ENCODE results near the gene CADPS2.
A peak's percentile ranks its signal among the peaks of the same experiment; 100 is the strongest.

CADPS2 gene

GRCh38 chr7:122306320-122307227 lies 579.7 kb downstream of the CADPS2 start:
- no peak overlapping the region for H4K8ac ChIP-seq (ENCODE audit: low read depth, low read length)
- peaks cover 1 to 26% of the 10 kb centered on the region in 2 donors for H3K4me1 ChIP-seq (ENCODE audit: control insufficient read depth in 2 of 2, insufficient read depth in 1 of 2, low read depth in 1 of 2, low read length in 2 of 2)
- peaks cover 0 to 4% of the 10 kb centered on the region in 2 donors for H3K9me3 ChIP-seq (replicated peaks in 1 of 2; ENCODE audit: control insufficient read depth in 2 of 2, insufficient read depth in 1 of 2, low read depth in 1 of 2, low read length in 2 of 2)
- H3K4me2 ChIP-seq (ENCODE audit: insufficient read depth, low read length, poor library complexity, severe bottlenecking) = peak overlapping the region; percentile 95
- H2AK5ac ChIP-seq (ENCODE audit: low read depth, low read length) = peak overlapping the region; percentile 96
- peak overlapping the region; percentile 98 for H3K14ac ChIP-seq (ENCODE audit: low read length)
- H2BK5ac ChIP-seq (ENCODE audit: low read length) = peak overlapping the region; percentile 99
- peak overlapping the region; percentile 76 for H2BK15ac ChIP-seq (ENCODE audit: low read length)
- H3K27me3 ChIP-seq (ENCODE audit: control insufficient read depth in 3 of 3, insufficient read depth in 3 of 3, low read depth in 1 of 3, low read length in 3 of 3) = peaks cover 0 to 100% (median 0%) of the 10 kb centered on the region in 3 experiments
- DNase-seq (ENCODE audit: low spot score) = peak; percentile 79
- no peak overlapping the region for H3K4ac ChIP-seq (ENCODE audit: low read length)
- H2BK12ac ChIP-seq (ENCODE audit: low read length) = peak overlapping the region; percentile 69
- peak overlapping the region; percentile 97 for H3K18ac ChIP-seq (ENCODE audit: low read length)
- peak overlapping the region; percentile 98 for H3K9ac ChIP-seq (ENCODE audit: low read depth, low read length, poor library complexity)
- H2AFZ ChIP-seq (ENCODE audit: low read length) = peak overlapping the region; percentile 86
- H2BK120ac ChIP-seq (ENCODE audit: low read depth, low read length) = peak overlapping the region; percentile 78
- H4K91ac ChIP-seq (ENCODE audit: low read depth, low read length, poor library complexity) = peak overlapping the region; percentile 16
- peak overlapping the region; percentile 90 for H3K23ac ChIP-seq (ENCODE audit: low read depth, low read length, poor library complexity)
- H3K4me3 ChIP-seq (ENCODE audit: low read length in 2 of 2) = peak overlapping the region; percentile 8 to 94
- H3K27ac ChIP-seq (replicated peaks; ENCODE audit: low read length) = peak overlapping the region; percentile 87
- no CpG with 5 or more reads among the region's 37 CpGs for WGBS, 2 donors (ENCODE audit: extremely low coverage in 2 of 2, insufficient read length in 2 of 2, insufficient replicate concordance in 1 of 2)
- peaks cover 0 to 10% of the 10 kb centered on the region in 2 donors for H3K36me3 ChIP-seq (replicated peaks in 1 of 2; ENCODE audit: control insufficient read depth in 2 of 2, insufficient read depth in 2 of 2, low read length in 2 of 2)
- peaks cover 3% of the 10 kb centered on the region for H3K79me1 ChIP-seq (ENCODE audit: low read depth, low read length)

- Histone ChIP-seq H2AK5ac (ENCODE audit: low read depth, low read length) (peak overlapping the region; percentile 96), H3K4me2 (ENCODE audit: insufficient read depth, low read length, poor library complexity, severe bottlenecking) (peak overlapping the region; percentile 95), H3K36me3 (replicated peaks in 1 of 2; ENCODE audit: control insufficient read depth in 2 of 2, insufficient read depth in 2 of 2, low read length in 2 of 2) (peaks cover 0 to 12% of the 10 kb centered on the region in 2 donors), H3K23ac (ENCODE audit: low read depth, low read length, poor library complexity) (peak overlapping the region; percentile 90), H3K9me3 (replicated peaks in 1 of 2; ENCODE audit: control insufficient read depth in 2 of 2, insufficient read depth in 1 of 2, low read depth in 1 of 2, low read length in 2 of 2) (peaks cover 0 to 9% of the 10 kb centered on the region in 2 donors), H3K18ac (ENCODE audit: low read length) (peak overlapping the region; percentile 97), H3K27me3 (ENCODE audit: control insufficient read depth in 3 of 3, insufficient read depth in 3 of 3, low read depth in 1 of 3, low read length in 3 of 3) (peaks cover 0 to 100% (median 0%) of the 10 kb centered on the region in 3 experiments), H3K9ac (ENCODE audit: low read depth, low read length, poor library complexity) (peak overlapping the region; percentile 98), H3K4me1 (ENCODE audit: control insufficient read depth in 2 of 2, insufficient read depth in 1 of 2, low read depth in 1 of 2, low read length in 2 of 2) (peaks cover 0 to 26% of the 10 kb centered on the region in 2 donors), H2BK120ac (ENCODE audit: low read depth, low read length) (peak overlapping the region; percentile 78), H3K27ac (replicated peaks; ENCODE audit: low read length) (peak overlapping the region; percentile 87), H2AFZ (ENCODE audit: low read length) (peak overlapping the region; percentile 86), H2BK15ac (ENCODE audit: low read length) (peak overlapping the region; percentile 76), H2BK12ac (ENCODE audit: low read length) (peak overlapping the region; percentile 69), H4K8ac (ENCODE audit: low read depth, low read length) (no peak overlapping the region), H3K14ac (ENCODE audit: low read length) (peak overlapping the region; percentile 98), H3K4ac (ENCODE audit: low read length) (peak overlapping the region; percentile 87), H2BK5ac (ENCODE audit: low read length) (peak overlapping the region; percentile 99), H3K4me3 (ENCODE audit: low read length in 2 of 2) (peak overlapping the region; percentile 8 to 94), H3K79me1 (ENCODE audit: low read depth, low read length) (peaks cover 3% of the 10 kb centered on the region), H4K91ac (ENCODE audit: low read depth, low read length, poor library complexity) (no peak overlapping the region)
- no CpG with 5 or more reads among the region's 65 CpGs for WGBS, 2 donors (ENCODE audit: extremely low coverage in 2 of 2, insufficient read length in 2 of 2, insufficient replicate concordance in 1 of 2)
- DNase-seq (ENCODE audit: low spot score) = no peak
Observed at GRCh38 chr7:122305475-122306319, 580.6 kb downstream of the CADPS2 start.

- Histone ChIP-seq H3K9me3 (replicated peaks in 1 of 2; ENCODE audit: control insufficient read depth in 2 of 2, insufficient read depth in 1 of 2, low read depth in 1 of 2, low read length in 2 of 2) (peaks cover 0 to 9% of the 10 kb centered on the region in 2 donors), H3K9ac (ENCODE audit: low read depth, low read length, poor library complexity) (no peak overlapping the region), H3K4me2 (ENCODE audit: insufficient read depth, low read length, poor library complexity, severe bottlenecking) (peak overlapping the region; percentile 95), H2BK120ac (ENCODE audit: low read depth, low read length) (peak overlapping the region; percentile 29), H3K4me3 (ENCODE audit: low read length in 2 of 2) (peak overlapping the region; percentile 8 to 94), H3K18ac (ENCODE audit: low read length) (peak overlapping the region; percentile 93), H3K27ac (replicated peaks; ENCODE audit: low read length) (peak overlapping the region; percentile 87), H2AK5ac (ENCODE audit: low read depth, low read length) (peak overlapping the region; percentile 54), H4K8ac (ENCODE audit: low read depth, low read length) (no peak overlapping the region), H2BK5ac (ENCODE audit: low read length) (peak overlapping the region; percentile 99), H3K23ac (ENCODE audit: low read depth, low read length, poor library complexity) (no peak overlapping the region), H3K4ac (ENCODE audit: low read length) (no peak overlapping the region), H2BK12ac (ENCODE audit: low read length) (no peak overlapping the region), H3K79me1 (ENCODE audit: low read depth, low read length) (peaks cover 3% of the 10 kb centered on the region), H4K91ac (ENCODE audit: low read depth, low read length, poor library complexity) (no peak overlapping the region), H2BK15ac (ENCODE audit: low read length) (peak overlapping the region; percentile 76), H3K27me3 (ENCODE audit: control insufficient read depth in 3 of 3, insufficient read depth in 3 of 3, low read depth in 1 of 3, low read length in 3 of 3) (peaks cover 0 to 100% (median 0%) of the 10 kb centered on the region in 3 experiments), H3K36me3 (replicated peaks in 1 of 2; ENCODE audit: control insufficient read depth in 2 of 2, insufficient read depth in 2 of 2, low read length in 2 of 2) (peaks cover 0 to 12% of the 10 kb centered on the region in 2 donors), H3K4me1 (ENCODE audit: control insufficient read depth in 2 of 2, insufficient read depth in 1 of 2, low read depth in 1 of 2, low read length in 2 of 2) (peaks cover 0 to 26% of the 10 kb centered on the region in 2 donors), H3K14ac (ENCODE audit: low read length) (no peak overlapping the region), H2AFZ (ENCODE audit: low read length) (peak overlapping the region; percentile 86)
- WGBS, 2 donors (ENCODE audit: extremely low coverage in 2 of 2, insufficient read length in 2 of 2, insufficient replicate concordance in 1 of 2) = no CpG with 5 or more reads among the region's 24 CpGs
- DNase-seq (ENCODE audit: low spot score) = no peak
Observed at GRCh38 chr7:122304996-122305421, 581.3 kb downstream of the CADPS2 start.
